ENCODE data around the gene HERC5.
A peak's percentile ranks its signal among the peaks of the same experiment; 100 is the strongest.

Gene HERC5

GRCh38 chr4:88456670-88457306 lies at the start of gene HERC5:
TSS of gene HERC5 (plus strand) at chr4:88457119. CDS start at chr4:88457270, 151 bp downstream.
- H3K4me1 ChIP-seq: peaks cover 0 to 5% (median 2%) of the 10 kb centered on the region in 4 donors
- intact Hi-C loops (cut with DNase I; ENCODE audit: low total_unique reads): loop anchor here (5.0 to 10.0 kb wide), 4 partner anchors 58 to 656 kb away; partner anchors contain the start of gene TIGD2

GRCh38 chr4:88409206-88409605 lies 47.7 kb upstream of the HERC5 start:
- no peak for DNase-seq
- intact Hi-C loops (cut with DNase I; ENCODE audit: low total_unique reads): no loop called here
- Histone ChIP-seq H3K27ac (no peak overlapping the region), H3K27me3 (no peaks in the 10 kb centered on the region), H3K9me3 (no peaks in the 10 kb centered on the region), H3K36me3 (peaks cover 0 to 7% (median 4%) of the 10 kb centered on the region in 3 donors), H3K4me1 (no peaks in the 10 kb centered on the region), H3K4me3 (no peak overlapping the region)
- TF ChIP-seq CTCF (IDR thresholded peaks at IDR 0.05): no peak

More at GRCh38 chr4:88456670-88457306, at the start of gene HERC5:
- DNase-seq: peak; percentile 90 to 96
- Histone ChIP-seq H3K9me3 (no peaks in the 10 kb centered on the region), H3K4me3 (peak within 1 kb of the TSS; percentile 93 to 97), H3K36me3 (no peaks in the 10 kb centered on the region), H3K27ac (peak within 1 kb of the TSS; percentile 88 to 90), H3K27me3 (no peaks in the 10 kb centered on the region)
- peak; percentile 61 to 67 for TF ChIP-seq CTCF (IDR thresholded peaks at IDR 0.05)

- H3K27me3 ChIP-seq: no peaks in the 10 kb centered on the region
- TF ChIP-seq CTCF (IDR thresholded peaks at IDR 0.05): no peak
- peaks cover 0 to 7% (median 2%) of the 10 kb centered on the region in 3 donors for H3K36me3 ChIP-seq
- DNase-seq: no peak
- no peaks in the 10 kb centered on the region for H3K9me3 ChIP-seq
- H3K4me1 ChIP-seq: no peaks in the 10 kb centered on the region
- H3K27ac ChIP-seq: no peak overlapping the region
- H3K4me3 ChIP-seq: no peak overlapping the region
- intact Hi-C loops (cut with DNase I; ENCODE audit: low total_unique reads): no loop called here
These were observed 47.1 kb upstream of the HERC5 start for GRCh38 chr4:88409789-88410188.

GRCh38 chr4:88411491-88412096 lies 45.3 kb upstream of the HERC5 start:
- intact Hi-C loops (cut with DNase I; ENCODE audit: low total_unique reads): no loop called here
- no peak overlapping the region for H3K4me3 ChIP-seq
- H3K27me3 ChIP-seq: no peaks in the 10 kb centered on the region
- H3K27ac ChIP-seq: no peak overlapping the region
- H3K36me3 ChIP-seq: peaks cover 0 to 3% (median 0%) of the 10 kb centered on the region in 3 donors
- H3K4me1 ChIP-seq: no peaks in the 10 kb centered on the region
- DNase-seq: no peak
- no peaks in the 10 kb centered on the region for H3K9me3 ChIP-seq
- TF ChIP-seq CTCF (IDR thresholded peaks at IDR 0.05): no peak

GRCh38 chr4:88413801-88414200 lies 43.1 kb upstream of the HERC5 start:
- peaks cover 0 to 3% (median 0%) of the 10 kb centered on the region in 3 donors for H3K36me3 ChIP-seq
- H3K9me3 ChIP-seq: no peaks in the 10 kb centered on the region
- H3K27me3 ChIP-seq: no peaks in the 10 kb centered on the region
- no peaks in the 10 kb centered on the region for H3K4me1 ChIP-seq
- intact Hi-C loops (cut with DNase I; ENCODE audit: low total_unique reads): no loop called here
- TF ChIP-seq CTCF (IDR thresholded peaks at IDR 0.05): no peak
- no peak for DNase-seq
- no peak overlapping the region for H3K27ac ChIP-seq
- H3K4me3 ChIP-seq: no peak overlapping the region

Data from tibial artery (tissue), 4 donors.